ENCODE data around the gene EIF5A2. TPM values are rescaled to one million over a fixed set of nuclear protein-coding genes. Genes with fewer than 3 reads are reported as not detected.

The EIF5A2 gene
- 11.2 and 11.6 TPM in 2 replicates for total RNA-seq

GRCh38 chr3:170908235-170909116 lies at the start of gene EIF5A2:
EIF5A2 (minus strand) TSS chr3:170908637; CDS start chr3:170907806, 831 bp downstream.

GRCh38 chr3:170869645-170870593 lies 38.5 kb downstream of the EIF5A2 start, which contains the start of gene RPL22L1:
RPL22L1 (minus strand) TSS chr3:170870195; CDS start chr3:170870167, 28 bp downstream.

Other genes with a start within 250 kb of the EIF5A2 start
- 86.0 and 133 TPM in 2 replicates for gene RPL22L1, start 38.4 kb downstream of the EIF5A2 start, total RNA-seq
- gene SLC2A2, start 118.1 kb upstream of the EIF5A2 start, total RNA-seq: not detected in 2 replicates